Ovary (tissue), 3 donors: Measurements from ENCODE around the gene KIF23.

Source experiments
- CTCF ChIP-seq, 3 donors: fragments of 450-650 bp in 2 of 3; fragments of 200-600 bp in 1 of 3; IDR thresholded peaks; one replicate each; pipeline versions ENCODE4 v1.5.1 to v1.8.0; 2016 to 2022; ENCODE audit warnings: antibody characterized with exemption in 3 of 3, mild to moderate bottlenecking in 1 of 3
- EP300 ChIP-seq: sonication (generic); formaldehyde crosslinking; IDR thresholded peaks from one replicate; pipeline ENCODE4 v1.6.1; 2017; ENCODE audit warnings: antibody characterized with exemption
- donor health status: DM: no; HTN: no; CAD: no.

- TF ChIP-seq CTCF (IDR thresholded peaks at IDR 0.05): no peak
- no peak for TF ChIP-seq EP300
Observed at GRCh38 chr15:69398491-69398891, 15.7 kb upstream of the KIF23 start.
